GM12872 (cell line): Measurements from ENCODE around the gene NRG4.

ENCODE experiments used
- CTCF ChIP-seq: IDR thresholded peaks from 3 replicates; pipeline ENCODE4 v1.5.1; 2011; ENCODE audit warnings: low read depth, mild to moderate bottlenecking, low read length, moderate library complexity; ENCODE audit not compliant: insufficient read depth

The NRG4 gene

GRCh38 chr15:75948761-75949296 lies 63.4 kb downstream of the NRG4 start:
- TF ChIP-seq CTCF = no peak

DNA sequence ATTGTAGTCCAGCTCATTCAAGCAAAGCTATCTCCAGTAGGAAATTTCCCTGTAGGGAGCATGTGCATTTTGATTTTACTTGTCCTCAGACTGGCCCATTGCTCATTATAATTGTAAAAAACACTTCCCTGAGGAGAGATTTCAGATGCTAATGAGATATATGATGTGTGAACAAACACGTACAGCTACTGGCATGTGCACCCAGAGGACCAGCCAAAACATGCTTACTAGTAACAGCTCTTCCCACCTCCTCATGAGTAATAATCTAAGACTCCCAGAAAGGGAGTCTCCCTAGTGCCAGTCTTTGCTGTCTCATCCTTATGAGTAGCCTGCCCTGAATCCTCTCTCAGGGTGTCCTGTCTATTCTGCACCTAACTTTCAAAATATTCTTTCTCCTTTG lies 65.1 kb downstream of the NRG4 start:
- TF ChIP-seq CTCF = no peak

DNA sequence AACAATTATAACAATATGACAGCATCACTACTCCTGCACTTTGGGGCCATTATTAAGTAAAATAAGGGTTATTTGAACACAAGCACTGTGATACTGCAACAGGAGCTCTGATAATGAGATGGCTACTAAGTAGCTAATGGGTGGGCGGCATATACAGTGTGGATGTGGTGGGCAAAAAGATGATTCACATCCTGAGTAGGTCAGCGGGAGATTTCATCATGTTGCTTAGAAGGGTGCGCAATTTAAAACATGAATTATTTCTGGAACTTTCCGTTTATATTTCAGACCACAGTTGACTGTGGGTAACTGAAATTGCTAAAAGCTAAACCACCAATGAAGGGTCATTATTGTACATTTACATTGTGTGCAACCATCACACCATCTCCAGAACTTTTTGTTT lies 66.3 kb downstream of the NRG4 start:
- TF ChIP-seq CTCF = no peak

DNA sequence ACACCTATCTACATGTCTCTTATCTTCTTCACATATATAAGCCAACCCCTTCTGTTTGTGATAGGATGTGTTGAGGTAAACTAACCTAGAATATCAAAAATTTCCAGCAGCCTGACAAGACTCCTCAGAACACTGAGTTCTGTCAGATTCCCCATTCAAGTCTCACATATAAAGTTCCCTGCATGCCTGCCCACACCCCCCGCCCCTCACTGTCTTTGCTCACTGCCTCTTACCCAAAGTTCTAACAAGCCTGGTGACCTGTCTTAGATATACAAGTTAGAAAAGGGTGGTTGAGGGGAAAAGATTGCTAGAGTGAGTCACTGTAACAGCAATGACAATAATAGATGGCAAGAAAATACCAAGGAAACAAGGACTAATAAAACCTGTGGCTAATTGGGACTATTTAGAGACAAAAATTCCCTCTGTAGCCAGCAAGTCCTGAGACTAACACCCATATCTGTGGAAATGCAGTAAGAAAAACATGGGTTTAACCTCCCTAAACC lies 68.5 kb downstream of the NRG4 start:
- TF ChIP-seq CTCF = no peak

GRCh38 chr15:75943246-75943645 lies 69.0 kb downstream of the NRG4 start:
- no peak for TF ChIP-seq CTCF

DNA sequence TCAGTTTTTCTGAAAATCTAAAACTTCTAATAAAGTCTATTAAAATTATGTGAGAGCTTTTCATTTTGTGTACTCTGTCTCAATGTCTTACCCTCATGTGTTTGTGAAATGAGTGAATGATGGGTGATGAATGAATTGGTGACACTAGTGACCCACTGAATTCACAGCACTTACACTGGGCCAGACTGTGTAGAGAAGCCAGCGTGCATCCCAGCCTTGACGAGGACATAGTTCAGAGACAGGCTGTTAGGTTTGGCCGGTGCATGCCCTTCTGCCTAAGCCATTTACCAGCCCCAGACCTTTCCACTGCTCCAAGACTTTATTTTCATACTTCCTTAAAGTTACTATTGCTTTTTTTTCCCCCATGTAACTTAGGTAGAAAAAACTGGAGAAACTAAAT lies 69.8 kb downstream of the NRG4 start:
- TF ChIP-seq CTCF = no peak

GRCh38 chr15:75930866-75931265 lies 81.4 kb downstream of the NRG4 start:
- no peak for TF ChIP-seq CTCF
